ENCODE results near the gene ZBTB38.

GRCh38 chr3:141415953-141416352, 47.6 kb downstream of the ZBTB38 start:
- TF ChIP-seq, protein P1, sequence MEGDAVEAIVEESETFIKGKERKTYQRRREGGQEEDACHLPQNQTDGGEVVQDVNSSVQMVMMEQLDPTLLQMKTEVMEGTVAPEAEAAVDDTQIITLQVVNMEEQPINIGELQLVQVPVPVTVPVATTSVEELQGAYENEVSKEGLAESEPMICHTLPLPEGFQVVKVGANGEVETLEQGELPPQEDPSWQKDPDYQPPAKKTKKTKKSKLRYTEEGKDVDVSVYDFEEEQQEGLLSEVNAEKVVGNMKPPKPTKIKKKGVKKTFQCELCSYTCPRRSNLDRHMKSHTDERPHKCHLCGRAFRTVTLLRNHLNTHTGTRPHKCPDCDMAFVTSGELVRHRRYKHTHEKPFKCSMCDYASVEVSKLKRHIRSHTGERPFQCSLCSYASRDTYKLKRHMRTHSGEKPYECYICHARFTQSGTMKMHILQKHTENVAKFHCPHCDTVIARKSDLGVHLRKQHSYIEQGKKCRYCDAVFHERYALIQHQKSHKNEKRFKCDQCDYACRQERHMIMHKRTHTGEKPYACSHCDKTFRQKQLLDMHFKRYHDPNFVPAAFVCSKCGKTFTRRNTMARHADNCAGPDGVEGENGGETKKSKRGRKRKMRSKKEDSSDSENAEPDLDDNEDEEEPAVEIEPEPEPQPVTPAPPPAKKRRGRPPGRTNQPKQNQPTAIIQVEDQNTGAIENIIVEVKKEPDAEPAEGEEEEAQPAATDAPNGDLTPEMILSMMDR (conservative IDR thresholded peaks at IDR 0.05 in 1 of 2, IDR thresholded peaks at IDR 0.05 in 1 of 2; ENCODE audit: low read depth in 1 of 2, low read length in 2 of 2) = no peak
- TF ChIP-seq EZH2 (IDR thresholded peaks at IDR 0.05; ENCODE audit: low read length, missing control alignments) = no peak
